Sigmoid colon (tissue), 7 donors: ENCODE results near the gene FBXW12. TPM values are rescaled to one million over a fixed set of nuclear protein-coding genes. Genes with fewer than 3 reads are reported as not detected.

Experiments used
- DNase-seq: peaks from one replicate; pipeline ENCODE4 v3.0.0-alpha.2; 2019
- H3K27ac ChIP-seq, 4 donors: fragments of 200-600 bp; sonication (generic); one replicate each; pipeline ENCODE4 v1.5.1; 2016 to 2019; ENCODE audit warnings: mild to moderate bottlenecking in 1 of 4
- H3K27me3 ChIP-seq, 3 donors: fragments of 200-600 bp; sonication (generic); one replicate each; pipeline ENCODE4 v1.5.1; 2019; ENCODE audit warnings: mild to moderate bottlenecking in 1 of 3
- H3K36me3 ChIP-seq, 4 donors: fragments of 200-600 bp; sonication (generic); one replicate each; pipeline ENCODE4 v1.5.1; 2016 to 2019
- H3K4me1 ChIP-seq, 4 donors: fragments of 200-600 bp; sonication (generic); one replicate each; pipeline ENCODE4 v1.5.1; 2017 to 2019
- H3K4me3 ChIP-seq, 4 donors: fragments of 200-600 bp; sonication (generic); one replicate each; pipeline ENCODE4 v1.5.1; 2017 to 2019; ENCODE audit warnings: mild to moderate bottlenecking in 2 of 4, moderate library complexity in 1 of 4
- H3K9me3 ChIP-seq, 4 donors: fragments of 200-600 bp in 3 of 4; sonication (generic) in 3 of 4; one replicate each; pipeline versions ENCODE4 v1.5.1 to v1.6.1; 2013 to 2019
- EP300 ChIP-seq, 4 donors: sonication (generic); formaldehyde crosslinking; IDR thresholded peaks; one replicate each; pipeline ENCODE4 v1.6.1; 2017; ENCODE audit warnings: antibody characterized with exemption in 4 of 4
- POLR2A ChIP-seq, 2 donors: fragments of 450-650 bp; IDR thresholded peaks; one replicate each; pipeline ENCODE4 v1.6.1; 2016; ENCODE audit warnings: antibody characterized with exemption in 2 of 2, mild to moderate bottlenecking in 2 of 2, moderate library complexity in 2 of 2
- POLR2AphosphoS5 ChIP-seq, 4 donors: sonication (generic); formaldehyde crosslinking; IDR thresholded peaks; one replicate each; pipeline ENCODE4 v1.6.1; 2017; ENCODE audit warnings: antibody characterized with exemption in 4 of 4
- WGBS, 2 donors: extraction: QIAGEN DNeasy Blood & Tissue Kit; methylation state at CpG; one replicate each; pipeline ENCODE4 v1.1.7; 2013; 5-methylcytosine and 5-hydroxymethylcytosine counted together
- intact Hi-C: fragments of 100-400 bp; cut with DNase I; formaldehyde crosslinking; loops from one replicate; pipeline ENCODE4 v1.15.1; 2023
- polyA plus RNA-seq, 3 donors: library from polyadenylated mRNA; stranded (reverse); fragments of 200-250 nt; gene quantifications; one replicate each; pipeline ENCODE4 v1.2.3, GENCODE V29; 2013
- total RNA-seq, 4 donors: library from RNA; depleted of rRNA; stranded (reverse); fragments of >200 nt; gene quantifications; one replicate each; pipeline ENCODE4 v1.1.0, GENCODE V29; 2016
- TF ChIP-seq, protein P1 (sequence below), 4 experiments: fragments of 450-650 bp in 3 of 4; fragments of 200-600 bp in 1 of 4; IDR thresholded peaks; one replicate each; pipeline ENCODE4 v1.5.1; 2016 to 2019; ENCODE audit warnings: antibody characterized with exemption in 4 of 4, mild to moderate bottlenecking in 3 of 4, moderate library complexity in 2 of 4
- donor health status: healthy with polysubstance abuse.
- donor health status: Bipolar disorder and iron deficiency.
- donor health status: healthy.

Gene FBXW12
- total and polyA plus RNA-seq, 7 donors = not detected

DNA sequence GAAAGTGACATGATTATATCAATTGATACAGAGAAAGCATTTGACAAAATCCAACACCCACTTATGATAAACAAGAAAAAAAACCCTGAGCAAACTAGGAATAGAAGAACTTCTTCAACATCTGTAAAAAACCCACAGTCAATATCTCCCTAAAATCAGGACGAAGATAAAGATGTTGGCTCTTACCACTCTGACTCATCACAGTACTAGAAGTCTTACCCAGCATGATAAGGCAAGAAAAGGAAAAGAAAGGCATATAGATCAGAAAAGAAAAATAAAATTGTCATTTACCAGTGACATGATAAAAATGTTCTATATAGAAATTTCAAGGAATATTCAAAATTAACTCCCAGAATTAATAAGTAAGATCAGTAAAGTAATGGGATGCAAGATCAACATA lies 7.2 kb upstream of the FBXW12 start:
- Histone ChIP-seq H3K27me3 (no peaks in the 10 kb centered on the region), H3K4me3 (no peak overlapping the region), H3K9me3 (no peaks in the 10 kb centered on the region), H3K27ac (no peak overlapping the region), H3K36me3 (no peaks in the 10 kb centered on the region), H3K4me1 (no peaks in the 10 kb centered on the region)
- WGBS, 2 donors = 80 to 85% methylated on average over 1 of the region's 1 CpG
- no peak for TF ChIP-seq EP300 (IDR thresholded peaks at IDR 0.05)
- TF ChIP-seq POLR2A (IDR thresholded peaks at IDR 0.05) = no peak
- no peak for TF ChIP-seq POLR2AphosphoS5 (IDR thresholded peaks at IDR 0.05)
- TF ChIP-seq, protein P1, sequence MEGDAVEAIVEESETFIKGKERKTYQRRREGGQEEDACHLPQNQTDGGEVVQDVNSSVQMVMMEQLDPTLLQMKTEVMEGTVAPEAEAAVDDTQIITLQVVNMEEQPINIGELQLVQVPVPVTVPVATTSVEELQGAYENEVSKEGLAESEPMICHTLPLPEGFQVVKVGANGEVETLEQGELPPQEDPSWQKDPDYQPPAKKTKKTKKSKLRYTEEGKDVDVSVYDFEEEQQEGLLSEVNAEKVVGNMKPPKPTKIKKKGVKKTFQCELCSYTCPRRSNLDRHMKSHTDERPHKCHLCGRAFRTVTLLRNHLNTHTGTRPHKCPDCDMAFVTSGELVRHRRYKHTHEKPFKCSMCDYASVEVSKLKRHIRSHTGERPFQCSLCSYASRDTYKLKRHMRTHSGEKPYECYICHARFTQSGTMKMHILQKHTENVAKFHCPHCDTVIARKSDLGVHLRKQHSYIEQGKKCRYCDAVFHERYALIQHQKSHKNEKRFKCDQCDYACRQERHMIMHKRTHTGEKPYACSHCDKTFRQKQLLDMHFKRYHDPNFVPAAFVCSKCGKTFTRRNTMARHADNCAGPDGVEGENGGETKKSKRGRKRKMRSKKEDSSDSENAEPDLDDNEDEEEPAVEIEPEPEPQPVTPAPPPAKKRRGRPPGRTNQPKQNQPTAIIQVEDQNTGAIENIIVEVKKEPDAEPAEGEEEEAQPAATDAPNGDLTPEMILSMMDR (IDR thresholded peaks at IDR 0.05) = no peak
- intact Hi-C loops = no loop called here
- no peak for DNase-seq

DNA sequence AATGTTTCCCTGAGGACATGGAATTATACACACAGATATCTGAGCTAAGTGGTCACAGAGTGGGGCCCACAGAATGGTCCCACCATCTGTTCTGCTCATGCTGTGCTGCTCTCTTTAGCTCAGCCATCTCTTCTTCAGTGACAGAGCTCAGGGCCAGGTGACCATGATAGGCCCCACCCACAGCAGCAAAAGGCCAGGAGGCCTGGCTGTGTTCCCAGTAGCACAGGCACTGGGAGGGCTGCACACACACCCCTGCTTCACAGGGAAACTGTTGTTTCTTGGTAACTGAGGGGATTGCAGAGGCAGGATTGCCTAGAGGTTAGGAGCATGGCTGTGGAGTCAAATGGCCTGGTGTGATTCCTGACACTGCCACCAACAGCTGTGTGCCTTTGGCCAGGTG lies 4.8 kb upstream of the FBXW12 start:
- H3K9me3 ChIP-seq = no peaks in the 10 kb centered on the region
- H3K27me3 ChIP-seq = no peaks in the 10 kb centered on the region
- TF ChIP-seq EP300 (IDR thresholded peaks at IDR 0.05) (no peak), POLR2AphosphoS5 (IDR thresholded peaks at IDR 0.05) (no peak), POLR2A (IDR thresholded peaks at IDR 0.05) (no peak)
- TF ChIP-seq, protein P1 (IDR thresholded peaks at IDR 0.05) = no peak
- no peak overlapping the region for H3K27ac ChIP-seq
- no peak for DNase-seq
- no peaks in the 10 kb centered on the region for H3K4me1 ChIP-seq
- no peaks in the 10 kb centered on the region for H3K36me3 ChIP-seq
- H3K4me3 ChIP-seq = no peak overlapping the region
- intact Hi-C loops = no loop called here

DNA sequence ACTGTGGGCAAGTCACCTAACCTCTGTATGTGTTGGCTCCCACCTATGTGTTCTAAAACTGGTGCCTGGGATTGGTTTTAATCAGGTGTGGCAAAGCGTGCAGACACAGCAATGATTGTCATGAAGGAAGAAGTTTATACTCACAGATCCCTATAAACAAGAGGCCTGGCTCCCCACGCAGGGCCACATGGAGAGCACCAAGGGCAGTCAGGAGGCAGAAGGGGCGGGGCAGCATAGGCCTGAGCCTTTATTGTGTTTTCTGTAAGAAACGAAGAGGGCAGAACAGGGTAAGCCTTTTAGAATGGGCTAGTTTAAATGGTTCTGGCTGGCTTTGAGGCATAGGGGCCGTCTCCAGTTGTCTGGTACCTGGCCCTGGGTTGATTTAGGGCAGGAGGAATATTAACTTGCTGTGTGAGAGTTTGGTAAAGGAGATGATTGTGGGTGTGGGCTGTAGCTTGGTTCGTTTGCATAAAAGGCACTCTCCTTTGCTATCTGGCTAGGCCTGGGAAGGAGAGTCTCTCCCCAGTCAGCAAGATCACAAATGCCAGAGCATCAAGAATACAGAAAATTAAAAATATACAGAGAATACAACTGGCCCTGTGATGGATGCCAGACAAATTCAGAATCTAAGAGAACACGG lies 2.2 kb upstream of the FBXW12 start:
- H3K27me3 ChIP-seq = no peaks in the 10 kb centered on the region
- no peaks in the 10 kb centered on the region for H3K9me3 ChIP-seq
- intact Hi-C loops = no loop called here
- H3K4me3 ChIP-seq = no peak overlapping the region
- no peaks in the 10 kb centered on the region for H3K36me3 ChIP-seq
- TF ChIP-seq EP300 (IDR thresholded peaks at IDR 0.05) (no peak), POLR2A (IDR thresholded peaks at IDR 0.05) (no peak), POLR2AphosphoS5 (IDR thresholded peaks at IDR 0.05) (no peak)
- TF ChIP-seq, protein P1 (IDR thresholded peaks at IDR 0.05) = no peak
- WGBS, 2 donors = 27 to 61% methylated on average over 7 of the region's 7 CpGs
- H3K4me1 ChIP-seq = no peaks in the 10 kb centered on the region
- no peak for DNase-seq
- H3K27ac ChIP-seq = no peak overlapping the region

DNA sequence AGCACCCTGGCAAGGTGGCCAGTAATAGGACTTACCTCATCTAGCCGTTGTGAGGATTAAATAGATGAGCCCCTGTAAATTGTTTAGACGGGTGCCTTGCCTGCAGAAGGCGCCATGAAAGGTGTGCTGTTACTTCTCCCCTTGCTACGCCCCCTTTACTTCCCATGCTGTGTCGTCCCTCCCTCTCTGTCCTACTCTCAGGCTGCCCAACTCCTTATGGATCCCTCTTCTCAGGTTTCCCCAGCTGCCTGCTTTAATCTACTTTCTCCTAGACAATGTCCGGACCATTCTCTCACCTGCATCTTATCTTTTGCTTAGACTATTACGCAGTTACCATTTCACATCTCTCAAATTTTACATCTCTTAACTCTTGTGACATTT lies 1.7 kb upstream of the FBXW12 start:
- Histone ChIP-seq H3K27me3 (no peaks in the 10 kb centered on the region), H3K36me3 (no peaks in the 10 kb centered on the region), H3K9me3 (no peaks in the 10 kb centered on the region), H3K4me1 (no peaks in the 10 kb centered on the region), H3K4me3 (no peak overlapping the region), H3K27ac (no peak overlapping the region)
- 85 to 88% methylated on average over 7 of the region's 7 CpGs for WGBS, 2 donors
- intact Hi-C loops = no loop called here
- TF ChIP-seq POLR2AphosphoS5 (IDR thresholded peaks at IDR 0.05) = no peak
- TF ChIP-seq EP300 (IDR thresholded peaks at IDR 0.05) = no peak
- TF ChIP-seq, protein P1 (IDR thresholded peaks at IDR 0.05) = no peak
- TF ChIP-seq POLR2A (IDR thresholded peaks at IDR 0.05) = no peak
- no peak for DNase-seq

DNA sequence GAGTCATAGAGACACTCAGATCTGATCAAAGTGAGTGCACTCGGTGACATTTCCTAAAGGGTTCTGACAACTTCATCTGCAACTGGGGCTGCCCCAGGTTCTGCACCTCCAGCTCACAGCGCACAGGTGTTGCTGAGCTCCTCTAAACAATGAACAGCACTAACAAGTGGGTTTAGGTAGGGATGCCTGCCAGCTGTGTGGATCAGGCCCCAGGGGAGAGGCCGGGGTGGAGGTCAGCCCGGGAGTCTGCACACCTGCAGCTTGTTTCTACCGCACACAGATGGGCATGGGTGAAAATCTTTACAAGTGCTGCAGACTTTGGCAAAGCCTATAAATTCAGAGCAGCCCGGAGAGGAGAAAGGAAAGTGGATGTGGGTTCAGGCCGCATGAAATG lies 355 bp downstream of the FBXW12 start:
- Histone ChIP-seq H3K36me3 (no peaks in the 10 kb centered on the region), H3K9me3 (no peaks in the 10 kb centered on the region), H3K4me1 (no peaks in the 10 kb centered on the region), H3K4me3 (no peak overlapping the region), H3K27me3 (no peaks in the 10 kb centered on the region), H3K27ac (no peak overlapping the region)
- DNase-seq = no peak
- intact Hi-C loops = no loop called here
- TF ChIP-seq POLR2A (IDR thresholded peaks at IDR 0.05) (no peak), POLR2AphosphoS5 (IDR thresholded peaks at IDR 0.05) (no peak), EP300 (IDR thresholded peaks at IDR 0.05) (no peak)
- TF ChIP-seq, protein P1 (IDR thresholded peaks at IDR 0.05) = no peak
- WGBS, 2 donors = 75 to 91% methylated on average over 7 of the region's 7 CpGs
